GM18499 (cell line): Measurements from ENCODE around the gene MARS1.

Experiments used
- ATAC-seq: cut with Tn5 transposase; IDR thresholded peaks from one replicate; pipeline ENCODE4 v1.9.1; 2021; ENCODE audit warnings: moderate number of reproducible peaks; ENCODE audit not compliant: insufficient read depth, unreplicated experiment

MARS1 gene

DNA sequence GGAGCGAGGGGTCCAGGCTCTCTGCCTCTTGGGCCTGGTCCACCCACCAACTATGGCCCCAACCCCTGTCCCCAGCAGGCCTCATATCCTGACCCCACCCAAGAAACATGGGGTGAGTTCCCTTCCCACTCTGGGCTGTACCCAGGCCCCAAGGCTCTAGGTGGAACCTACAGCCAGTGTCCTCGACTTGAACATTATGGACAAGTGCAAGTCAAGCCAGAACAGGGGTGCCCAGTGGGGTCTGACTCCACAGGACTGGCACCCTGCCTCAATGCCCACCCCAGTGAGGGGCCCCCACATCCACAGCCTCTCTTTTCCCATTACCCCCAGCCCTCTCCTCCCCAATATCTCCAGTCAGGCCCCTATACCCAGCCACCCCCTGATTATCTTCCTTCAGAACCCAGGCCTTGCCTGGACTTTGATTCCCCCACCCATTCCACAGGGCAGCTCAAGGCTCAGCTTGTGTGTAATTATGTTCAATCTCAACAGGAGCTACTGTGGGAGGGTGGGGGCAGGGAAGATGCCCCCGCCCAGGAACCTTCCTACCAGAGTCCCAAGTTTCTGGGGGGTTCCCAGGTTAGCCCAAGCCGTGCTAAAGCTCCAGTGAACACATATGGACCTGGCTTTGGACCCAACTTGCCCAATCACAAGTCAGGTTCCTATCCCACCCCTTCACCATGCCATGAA lies 16.8 kb upstream of the MARS1 start:
- no peak for ATAC-seq

DNA sequence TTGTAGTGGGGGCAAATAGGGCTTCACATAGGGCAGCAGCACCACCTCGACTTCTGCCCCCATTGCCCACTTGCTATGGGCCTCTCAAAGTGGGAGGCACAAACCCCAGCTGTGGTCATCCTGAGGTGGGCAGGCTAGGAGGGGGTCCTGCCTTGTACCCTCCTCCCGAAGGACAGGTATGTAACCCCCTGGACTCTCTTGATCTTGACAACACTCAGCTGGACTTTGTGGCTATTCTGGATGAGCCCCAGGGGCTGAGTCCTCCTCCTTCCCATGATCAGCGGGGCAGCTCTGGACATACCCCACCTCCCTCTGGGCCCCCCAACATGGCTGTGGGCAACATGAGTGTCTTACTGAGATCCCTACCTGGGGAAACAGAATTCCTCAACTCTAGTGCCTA lies 16.2 kb upstream of the MARS1 start:
- no peak for ATAC-seq

DNA sequence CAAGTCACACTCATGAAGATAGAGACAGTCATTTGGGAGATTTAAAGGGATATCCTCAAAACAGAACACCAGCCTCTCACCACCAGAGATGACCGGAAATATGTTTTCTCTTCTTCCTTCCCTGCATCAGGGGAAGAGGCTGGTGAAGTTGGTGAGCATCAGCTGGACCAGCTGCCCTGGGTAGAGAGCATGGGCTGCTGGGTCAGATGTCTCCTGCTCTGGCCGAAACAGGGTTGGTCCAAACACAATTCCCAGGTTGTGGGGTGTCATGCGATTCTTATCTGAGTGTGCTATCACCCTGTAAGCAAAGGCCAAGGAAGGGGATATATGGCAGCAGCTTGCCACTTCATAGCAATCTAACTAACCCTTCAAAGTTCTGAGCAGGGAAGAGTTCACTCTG lies 15.5 kb upstream of the MARS1 start:
- ATAC-seq = no peak

DNA sequence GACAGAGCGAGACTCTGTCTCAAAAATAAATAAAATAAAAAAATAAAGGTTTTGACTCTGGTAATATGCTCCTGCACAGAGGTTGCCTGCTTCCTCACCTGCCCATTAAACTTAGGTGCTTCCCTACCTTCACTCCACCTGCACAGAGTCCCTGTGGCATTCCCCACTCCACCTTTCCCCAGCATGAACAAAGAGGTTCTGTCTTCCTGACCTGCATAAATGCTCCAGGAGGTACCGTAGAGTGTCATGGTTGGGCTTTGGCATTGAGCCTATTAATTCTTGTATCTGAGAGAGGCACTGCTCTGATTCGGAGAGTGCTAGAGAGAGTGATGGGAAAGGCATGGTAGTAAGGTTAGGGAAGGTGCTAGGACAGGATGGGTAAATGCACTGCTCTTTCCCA lies 14.5 kb upstream of the MARS1 start:
- no peak for ATAC-seq

DNA sequence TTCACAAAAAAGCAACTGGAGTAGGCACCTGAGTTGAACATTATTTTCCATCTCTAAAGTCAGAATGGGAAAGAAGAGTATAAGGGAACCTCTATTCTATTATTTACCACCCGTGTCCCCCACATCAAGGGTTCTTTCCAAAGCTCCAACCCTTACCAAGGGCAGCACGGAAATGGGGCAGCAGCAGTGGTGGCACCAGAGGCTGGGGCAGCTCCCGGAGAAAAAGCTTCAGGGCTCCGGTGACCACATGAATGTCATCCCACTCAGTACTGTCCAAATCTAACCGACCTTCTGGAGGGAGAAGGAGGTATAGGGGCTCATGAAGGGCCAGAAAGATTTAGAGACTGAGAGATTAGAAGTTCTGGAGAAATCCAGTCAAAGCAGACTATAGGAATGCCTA lies 14.0 kb upstream of the MARS1 start:
- ATAC-seq = no peak

DNA sequence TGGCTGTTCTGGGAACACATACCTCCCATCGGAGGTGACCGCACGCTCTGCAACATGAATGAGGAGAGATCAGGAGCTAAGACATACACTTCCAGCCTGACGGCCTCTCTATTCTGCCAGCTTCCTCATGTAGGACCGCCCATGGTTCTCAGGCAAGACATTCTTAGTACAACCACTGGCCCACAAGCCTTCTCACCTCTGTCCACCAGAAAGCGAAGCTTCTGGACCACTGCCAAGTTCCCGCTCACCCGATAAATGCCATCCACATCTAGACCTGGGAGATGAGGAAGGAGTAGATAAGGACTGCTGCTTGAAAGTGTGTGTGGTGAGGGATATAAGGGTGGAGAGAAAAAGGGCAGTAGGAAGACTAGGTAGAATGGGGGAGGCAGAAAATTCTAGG lies 13.4 kb upstream of the MARS1 start:
- no peak for ATAC-seq

DNA sequence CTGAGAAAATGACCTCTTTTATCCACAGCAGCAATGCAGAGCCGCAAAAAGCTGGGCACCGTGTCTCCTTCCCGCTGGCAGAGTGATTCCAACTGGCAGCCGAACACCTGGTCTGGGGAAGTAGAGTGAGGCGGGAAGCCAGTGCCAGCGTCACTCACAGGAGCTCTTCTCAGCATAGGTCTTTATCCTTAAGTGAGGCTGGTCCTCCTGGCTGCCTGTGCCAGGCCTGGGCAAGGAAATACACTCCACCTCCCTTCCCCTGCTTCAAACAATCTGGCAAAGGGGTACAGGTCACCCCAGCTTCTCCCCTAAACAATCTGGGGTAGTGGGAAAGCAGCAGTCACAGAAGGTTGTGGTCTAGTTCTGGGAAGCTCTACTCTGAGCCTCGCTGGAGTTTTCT lies 13.0 kb upstream of the MARS1 start:
- no peak for ATAC-seq

DNA sequence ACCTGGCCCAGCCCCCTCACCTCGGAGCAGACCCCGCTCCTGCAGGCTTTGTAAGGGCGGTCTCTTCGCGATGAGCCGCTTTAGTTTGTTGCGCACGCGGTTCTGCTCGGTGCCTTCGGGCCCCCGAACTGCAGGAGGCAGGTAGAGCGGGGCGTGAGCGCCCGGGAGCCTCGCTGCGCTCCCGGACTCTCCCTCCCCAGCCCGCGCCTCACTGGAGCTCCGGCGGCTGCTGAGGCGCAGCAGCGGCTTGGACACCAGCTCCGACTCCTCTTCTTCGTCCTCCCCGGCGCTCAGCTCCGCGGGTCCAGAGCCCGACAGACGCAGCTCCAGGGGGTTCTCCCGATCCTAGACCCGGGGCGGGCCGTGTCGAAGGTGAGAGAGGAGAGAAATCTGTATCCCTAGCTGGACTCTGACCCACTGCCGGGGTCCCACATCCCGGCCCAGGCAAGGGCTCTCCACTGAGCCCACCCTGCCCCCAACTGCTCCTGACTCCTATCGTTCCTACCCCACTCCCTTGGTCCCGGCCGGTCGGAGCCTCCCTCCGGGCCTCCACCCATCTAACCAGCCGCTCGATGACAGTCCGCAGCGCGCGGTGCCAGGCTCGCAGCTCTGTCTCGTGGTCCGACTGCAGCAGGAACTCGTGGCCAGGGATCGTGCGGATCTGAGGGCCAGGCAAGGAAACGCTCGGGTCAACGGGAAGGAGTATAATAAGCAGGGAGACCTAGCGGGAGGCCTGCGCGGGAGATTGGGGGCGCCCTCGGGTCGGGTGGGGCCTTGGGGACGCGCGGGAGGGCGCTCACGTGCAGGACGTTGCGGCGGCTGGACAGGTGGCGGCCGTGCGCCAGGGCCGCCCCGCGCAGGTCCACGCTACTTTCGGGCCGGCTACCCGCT lies 12.4 kb upstream of the MARS1 start:
- no peak for ATAC-seq

DNA sequence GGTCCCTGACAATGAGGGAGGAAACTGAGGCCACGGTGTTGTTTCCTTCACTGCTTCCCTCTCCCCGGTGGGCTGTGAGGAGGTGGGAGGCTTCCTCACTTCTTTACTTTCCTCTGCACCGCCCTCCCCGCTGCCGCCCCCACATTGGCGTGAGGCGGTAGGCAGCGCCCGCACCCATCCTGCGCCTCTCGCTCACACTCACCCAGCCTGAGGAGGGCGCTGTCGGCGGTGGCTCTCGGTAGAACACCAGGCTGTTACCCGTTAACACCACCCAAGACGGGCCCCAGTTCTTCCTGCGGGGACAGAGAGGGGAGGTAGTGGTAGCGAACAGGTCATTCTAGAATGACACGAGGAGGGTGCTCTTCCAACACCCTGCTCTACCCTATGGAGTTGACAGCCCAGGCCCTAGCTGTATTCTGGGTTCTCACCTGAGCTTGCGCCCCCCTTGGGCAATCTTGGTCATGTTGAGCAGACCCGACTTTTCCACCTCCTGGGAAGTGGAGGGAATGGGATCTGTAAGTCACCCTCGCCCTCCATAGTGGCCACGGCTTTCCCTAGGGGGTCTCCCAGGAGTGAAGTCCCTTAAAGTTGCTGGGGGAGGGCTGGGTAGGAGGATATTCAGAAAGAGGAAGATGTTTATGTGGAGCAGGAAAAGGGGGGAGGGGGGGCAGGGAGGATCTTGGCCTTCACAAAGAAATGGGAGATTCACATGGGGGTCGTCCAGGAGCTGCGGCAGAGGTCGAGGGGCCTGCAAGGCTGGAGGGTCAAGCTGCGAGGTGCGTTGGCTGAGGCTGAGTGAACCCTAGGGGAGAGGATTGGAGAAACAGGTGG lies 11.5 kb upstream of the MARS1 start:
- no peak for ATAC-seq

DNA sequence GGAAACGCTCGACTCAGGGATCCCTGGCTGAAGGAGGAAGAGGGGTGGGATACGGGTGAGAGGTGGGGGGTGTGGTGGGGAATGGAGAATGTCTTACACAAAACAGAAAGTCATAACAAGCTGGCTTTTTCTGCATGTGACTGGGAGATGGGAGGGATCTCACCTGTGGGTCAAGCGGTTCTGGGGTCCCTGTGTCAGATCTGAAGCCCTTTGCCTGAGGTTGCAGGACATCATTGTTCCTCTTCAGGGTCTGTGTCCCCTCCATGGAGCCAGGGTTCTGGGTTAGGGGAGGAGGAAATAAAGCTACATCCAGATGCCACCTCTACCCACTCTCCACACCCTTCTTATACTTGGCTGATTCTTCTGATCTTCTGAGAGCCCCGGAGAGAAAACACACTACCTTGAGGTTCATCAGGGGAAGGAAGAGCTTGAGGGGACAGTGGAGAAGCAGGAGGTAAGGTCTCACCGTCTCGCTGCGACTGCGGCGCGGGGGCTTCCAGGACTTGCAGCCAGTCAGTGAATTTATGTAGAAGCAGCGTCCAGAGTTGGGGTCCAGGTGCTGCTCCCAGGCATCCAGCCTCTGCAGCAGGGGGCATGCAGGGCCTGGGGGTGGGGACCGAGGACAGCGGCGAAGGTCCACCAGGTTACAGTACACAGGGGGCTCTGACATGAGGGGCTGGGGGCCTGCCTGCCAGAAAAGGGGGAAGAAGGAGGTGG lies 10.7 kb upstream of the MARS1 start:
- ATAC-seq = no peak

DNA sequence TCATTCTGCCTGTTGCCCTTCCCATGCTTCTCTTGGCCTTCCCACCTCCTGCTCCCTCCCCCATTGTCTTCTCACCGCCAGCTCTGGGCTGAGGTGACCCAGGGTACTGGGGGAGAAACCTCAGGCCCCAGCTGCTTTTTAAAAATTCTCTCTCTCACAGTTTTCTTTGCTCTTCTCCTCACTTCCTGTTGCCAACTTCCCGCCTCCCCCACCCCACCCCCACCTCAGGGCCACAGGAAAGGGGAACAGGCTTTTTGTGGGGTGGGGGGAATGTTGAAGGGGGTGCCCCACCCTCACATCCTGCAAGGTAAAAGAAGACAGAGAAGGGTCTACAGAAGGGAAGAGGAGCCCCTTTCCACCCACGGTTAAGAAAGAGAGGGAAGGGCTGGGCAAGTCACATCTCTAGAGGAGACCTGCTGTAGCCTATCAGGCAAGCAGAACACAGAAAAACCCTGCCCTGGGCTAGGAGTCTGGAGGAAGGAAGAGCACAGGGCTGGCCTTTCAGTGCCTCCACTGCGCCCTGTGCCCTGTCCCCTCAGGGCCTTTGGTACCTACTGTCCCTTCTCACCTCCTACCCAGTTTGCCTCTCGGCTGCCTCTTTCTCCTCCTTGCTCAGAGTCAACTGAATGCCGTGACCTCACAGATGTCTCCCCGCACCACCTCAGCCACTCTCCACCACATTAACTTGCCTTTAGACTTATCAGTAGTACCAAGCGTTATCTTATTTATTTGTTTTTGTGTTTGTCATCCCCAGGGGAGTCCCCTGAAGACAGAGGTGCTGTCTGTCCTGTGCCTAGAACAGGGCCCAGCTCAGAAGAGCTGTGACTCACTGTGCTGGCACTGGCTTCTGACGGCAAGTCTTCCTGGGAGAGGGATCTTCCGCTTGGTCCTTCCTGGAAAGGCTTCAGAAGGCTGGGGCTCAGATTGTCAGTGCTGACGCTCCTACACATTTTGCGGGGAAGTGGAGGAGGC lies 9.9 kb upstream of the MARS1 start:
- ATAC-seq = no peak

DNA sequence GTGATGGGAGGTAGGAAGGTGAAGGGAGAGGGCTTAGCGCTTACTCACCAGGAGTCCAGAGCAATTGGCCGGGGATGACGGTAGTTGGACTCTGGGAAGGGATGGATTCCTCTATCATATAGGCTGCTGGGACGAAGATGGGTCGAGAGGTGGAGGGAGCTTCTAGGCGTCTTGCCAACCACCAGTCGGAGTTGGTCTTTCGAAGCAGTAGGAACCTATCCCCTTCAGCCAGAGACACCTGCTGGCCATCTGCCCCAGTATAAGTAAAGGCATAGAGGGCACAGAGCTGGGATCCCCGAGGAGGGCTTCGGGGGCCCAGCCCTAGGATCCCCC lies 8.9 kb upstream of the MARS1 start:
- no peak for ATAC-seq

DNA sequence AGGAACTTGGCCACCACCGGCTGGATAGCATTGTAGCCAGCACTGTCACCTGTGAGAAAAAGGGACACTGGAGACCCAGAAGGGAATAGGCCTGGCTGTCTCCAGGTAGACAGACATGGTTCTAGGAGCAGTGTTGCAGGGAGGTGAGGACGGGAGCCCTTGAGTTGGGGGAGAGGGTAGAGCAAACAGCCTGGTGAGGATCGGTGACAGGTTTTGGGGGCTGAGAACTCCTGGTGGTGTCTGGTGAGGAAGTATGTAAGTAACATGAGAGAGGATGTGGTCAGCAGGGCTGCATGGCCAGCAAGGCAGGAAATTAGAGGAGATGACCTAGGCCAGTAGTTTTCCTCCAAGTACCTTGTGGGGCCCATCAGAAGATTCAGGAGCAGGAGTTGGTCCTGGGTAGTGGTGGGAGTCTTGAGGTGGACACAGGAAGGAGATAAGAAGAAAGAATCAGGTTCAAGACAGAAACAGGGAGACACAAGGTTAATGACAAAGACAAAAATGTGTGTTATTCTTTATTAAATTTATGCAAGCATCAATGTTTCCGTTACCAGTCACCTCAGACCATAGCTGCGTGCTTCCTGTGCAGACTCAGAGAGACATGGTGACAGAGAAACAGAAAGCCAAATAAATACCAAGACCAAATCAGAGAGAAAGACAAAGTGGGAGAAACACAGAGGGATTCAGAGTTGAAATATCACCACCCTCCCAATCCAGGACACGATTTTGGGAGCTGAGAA lies 8.3 kb upstream of the MARS1 start, which contains the start of gene ARHGAP9:
ARHGAP9 (minus strand) TSS at position 491 of the 740 bp plus-strand sequence; CDS start at position 31, 460 bp downstream.
- no peak for ATAC-seq

DNA sequence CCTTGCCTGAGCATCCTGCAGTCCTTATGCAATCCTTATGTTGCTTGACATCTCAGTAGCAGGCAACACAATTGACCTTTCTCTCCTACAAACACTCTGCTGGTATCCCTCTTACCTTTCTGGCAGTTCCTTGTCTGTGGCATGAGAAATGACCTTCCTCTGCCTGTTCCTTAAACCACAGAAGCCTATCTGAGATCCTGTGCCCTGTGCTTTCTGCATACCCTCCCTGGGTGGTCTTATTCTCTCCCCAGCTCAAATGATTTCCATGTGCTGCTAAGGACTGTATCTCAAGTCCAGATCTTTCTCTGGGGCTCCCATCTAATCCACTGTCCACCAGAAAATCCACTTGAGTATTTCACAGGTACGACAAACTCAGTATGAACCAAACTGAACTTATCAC lies 6.2 kb upstream of the MARS1 start:
- no peak for ATAC-seq

DNA sequence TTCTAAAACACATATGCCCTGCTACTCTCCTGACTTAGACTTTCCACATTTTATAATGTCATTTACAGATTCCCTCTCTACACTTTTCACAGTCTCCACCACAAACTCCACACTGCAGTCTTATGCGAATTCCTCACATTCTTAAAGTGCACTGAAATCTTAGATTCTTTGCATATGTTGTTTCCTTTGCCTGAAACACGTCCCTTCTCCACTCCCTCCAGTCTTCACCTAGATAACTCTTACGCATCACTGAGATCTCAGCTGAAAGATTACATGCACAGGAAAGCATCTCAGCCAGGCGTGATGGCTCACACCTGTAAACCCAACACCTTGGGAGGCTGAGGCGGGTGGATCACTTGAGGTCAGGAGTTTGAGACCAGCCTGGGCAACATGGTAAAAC lies 4.4 kb upstream of the MARS1 start:
- ATAC-seq = no peak

DNA sequence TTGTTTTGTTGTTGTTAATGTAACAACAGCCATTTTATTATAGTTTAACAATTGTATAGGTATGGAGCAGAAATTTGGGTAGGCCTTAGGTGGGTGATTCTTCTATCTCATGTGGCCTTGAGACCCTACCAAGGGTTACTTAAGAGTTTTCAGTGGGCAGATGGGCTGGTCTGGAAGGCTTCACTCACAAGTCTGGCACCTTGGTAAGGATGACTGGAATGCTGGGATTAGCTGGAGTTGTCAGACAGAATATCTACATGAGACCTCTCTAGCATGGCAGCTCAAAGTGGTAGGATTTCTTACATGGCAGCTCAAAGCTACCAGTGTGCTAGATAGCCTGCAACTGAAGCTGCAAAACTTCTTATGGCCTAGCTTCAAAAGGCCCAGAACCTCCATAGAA lies 2.2 kb upstream of the MARS1 start:
- ATAC-seq = no peak

DNA sequence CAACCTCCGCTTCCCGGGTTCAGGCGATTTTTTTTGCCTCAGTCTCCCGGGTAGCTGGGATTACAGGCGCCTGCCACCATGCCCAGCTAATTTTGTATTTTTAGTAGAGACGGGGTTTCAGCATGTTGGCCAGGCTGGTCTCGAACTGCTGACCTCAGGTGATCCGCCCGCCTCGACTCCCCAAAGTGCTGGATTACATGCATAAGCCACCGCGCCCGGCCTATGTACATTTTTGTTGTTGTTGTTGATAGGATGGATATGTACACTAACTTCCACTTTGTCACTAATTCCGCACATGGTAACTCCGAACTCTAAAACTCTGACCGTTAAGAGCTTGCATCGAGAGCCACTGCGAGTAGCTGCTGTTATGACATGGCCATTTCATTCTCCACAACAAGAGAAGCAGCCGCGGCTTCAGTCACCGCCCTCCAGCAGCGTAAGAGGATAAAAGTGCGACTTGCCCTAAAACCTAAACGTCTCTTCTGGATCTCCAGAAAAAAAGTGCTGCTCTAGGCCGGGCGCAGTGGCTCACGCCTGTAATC lies 742 bp upstream of the MARS1 start:
- no peak for ATAC-seq

DNA sequence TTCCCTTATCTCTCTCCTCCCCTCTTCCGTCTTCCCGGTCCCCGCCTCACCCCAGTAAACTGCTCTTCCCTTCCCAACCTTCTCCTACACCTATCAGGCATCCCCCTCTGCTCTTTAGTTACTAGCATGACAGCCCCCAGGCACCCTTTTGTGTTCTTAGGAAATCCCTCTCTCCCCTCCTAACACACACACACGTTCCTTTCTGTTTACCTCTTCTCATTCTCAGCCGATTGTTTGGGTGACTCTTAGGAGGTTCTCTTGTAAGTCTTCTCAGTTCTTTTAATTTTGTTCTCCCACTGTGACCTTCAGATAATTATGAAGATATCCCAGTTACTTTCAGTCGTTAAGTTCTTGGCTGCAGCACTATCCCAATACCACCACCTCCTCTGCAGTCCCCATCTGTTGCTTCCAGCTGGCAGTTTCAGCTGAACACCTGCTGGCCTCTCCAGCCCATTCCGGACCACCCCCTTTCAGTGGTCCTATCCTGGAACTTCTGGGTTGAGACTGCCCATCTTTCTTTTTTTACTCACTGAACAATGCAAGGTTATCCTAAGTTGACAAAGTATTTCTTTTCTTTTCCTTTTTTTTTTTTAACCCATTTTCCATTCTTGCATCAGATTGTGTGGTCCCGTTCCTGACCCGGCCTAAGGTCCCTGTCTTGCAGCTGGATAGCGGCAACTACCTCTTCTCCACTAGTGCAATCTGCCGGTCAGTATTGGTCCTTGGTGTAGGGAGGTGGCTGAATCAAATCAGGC lies 711 bp downstream of the MARS1 start:
- ATAC-seq = no peak
